HG03135 (cell line): ENCODE measurements around the gene BRD1.
"Not testable (repeated sequence)": the region's sequence is repeated elsewhere in the genome, so short reads cannot be mapped to it uniquely, and the experiment has no call there.

Source experiments
- ATAC-seq: cut with Tn5 transposase; IDR thresholded peaks from one replicate; pipeline ENCODE4 v1.9.1; 2021; ENCODE audit warnings: mild to moderate bottlenecking, moderate library complexity; ENCODE audit not compliant: unreplicated experiment

The BRD1 gene

DNA sequence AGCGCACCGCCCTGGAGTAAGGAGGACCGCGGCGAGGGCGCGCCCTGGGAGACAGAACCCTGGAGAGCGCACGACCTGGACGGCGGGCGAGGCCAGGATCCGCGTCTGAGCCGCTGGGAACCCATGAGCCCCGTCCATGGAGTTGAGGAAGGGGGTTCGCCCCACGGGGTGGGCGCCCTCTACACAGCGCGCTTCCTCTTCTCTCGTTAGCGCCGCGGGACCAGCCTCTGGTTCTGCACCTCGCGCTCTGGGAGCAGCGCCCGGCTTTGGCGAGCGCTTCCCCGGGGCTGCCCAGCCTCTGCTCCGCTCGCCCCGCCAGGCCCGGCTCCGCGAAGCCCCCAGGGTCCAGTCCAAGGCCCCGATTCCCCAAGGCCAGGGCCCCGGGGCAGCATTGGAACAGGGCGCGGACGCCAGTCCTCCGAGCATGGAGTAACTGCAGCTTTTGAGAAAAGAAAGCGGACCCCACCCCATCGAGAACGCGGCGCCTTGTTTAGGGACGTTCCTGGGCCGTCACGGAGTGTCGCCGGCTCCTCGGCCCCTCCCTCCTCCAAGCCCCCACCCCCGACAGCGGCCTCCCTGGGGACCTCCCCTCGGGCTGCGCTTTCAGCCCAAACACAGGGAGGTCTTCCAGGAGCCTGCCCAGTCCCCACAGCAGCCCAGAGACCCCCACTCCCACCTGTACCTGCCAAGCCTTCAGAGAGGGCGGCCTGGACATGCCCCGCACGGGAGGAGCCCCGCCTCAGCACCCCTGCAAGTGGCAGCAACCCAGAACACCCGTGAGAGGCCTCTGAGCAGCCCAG lies 56.2 kb downstream of the BRD1 start:
- ATAC-seq = no peak

DNA sequence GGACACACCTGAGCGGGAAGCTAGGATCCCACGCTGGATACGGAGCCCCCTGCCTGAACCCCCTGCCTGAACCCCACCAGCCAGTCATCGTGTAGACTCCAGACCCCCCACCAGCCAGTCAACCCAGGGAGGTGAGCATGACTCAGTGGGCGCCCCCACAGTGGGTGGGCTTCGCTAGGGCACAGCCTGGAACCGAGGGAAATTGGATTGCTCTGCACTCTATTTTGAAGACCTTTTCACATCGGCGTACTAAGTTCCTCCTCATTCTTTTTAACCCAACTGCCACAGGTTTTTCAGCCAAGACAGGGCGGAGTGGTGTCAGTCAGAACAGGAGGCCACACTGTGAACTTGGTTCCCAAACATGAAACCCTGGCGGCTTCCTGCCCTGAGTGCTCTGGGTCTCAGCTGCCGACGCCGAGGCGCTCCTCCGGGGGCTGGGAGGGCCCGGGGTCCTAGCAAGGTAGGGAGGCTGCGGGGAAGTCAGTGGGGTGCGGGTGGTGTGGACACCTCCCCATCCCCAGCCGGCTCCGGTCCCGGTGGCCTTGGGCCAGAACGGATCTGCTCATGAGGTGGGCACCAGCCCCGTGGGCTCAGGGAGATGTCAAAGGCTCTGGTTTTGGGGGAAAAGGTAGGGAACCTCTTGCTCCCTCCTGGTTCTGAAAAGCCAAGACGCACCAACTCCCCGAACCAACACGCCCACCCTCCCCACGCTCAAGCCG lies 57.0 kb downstream of the BRD1 start:
- no peak for ATAC-seq

DNA sequence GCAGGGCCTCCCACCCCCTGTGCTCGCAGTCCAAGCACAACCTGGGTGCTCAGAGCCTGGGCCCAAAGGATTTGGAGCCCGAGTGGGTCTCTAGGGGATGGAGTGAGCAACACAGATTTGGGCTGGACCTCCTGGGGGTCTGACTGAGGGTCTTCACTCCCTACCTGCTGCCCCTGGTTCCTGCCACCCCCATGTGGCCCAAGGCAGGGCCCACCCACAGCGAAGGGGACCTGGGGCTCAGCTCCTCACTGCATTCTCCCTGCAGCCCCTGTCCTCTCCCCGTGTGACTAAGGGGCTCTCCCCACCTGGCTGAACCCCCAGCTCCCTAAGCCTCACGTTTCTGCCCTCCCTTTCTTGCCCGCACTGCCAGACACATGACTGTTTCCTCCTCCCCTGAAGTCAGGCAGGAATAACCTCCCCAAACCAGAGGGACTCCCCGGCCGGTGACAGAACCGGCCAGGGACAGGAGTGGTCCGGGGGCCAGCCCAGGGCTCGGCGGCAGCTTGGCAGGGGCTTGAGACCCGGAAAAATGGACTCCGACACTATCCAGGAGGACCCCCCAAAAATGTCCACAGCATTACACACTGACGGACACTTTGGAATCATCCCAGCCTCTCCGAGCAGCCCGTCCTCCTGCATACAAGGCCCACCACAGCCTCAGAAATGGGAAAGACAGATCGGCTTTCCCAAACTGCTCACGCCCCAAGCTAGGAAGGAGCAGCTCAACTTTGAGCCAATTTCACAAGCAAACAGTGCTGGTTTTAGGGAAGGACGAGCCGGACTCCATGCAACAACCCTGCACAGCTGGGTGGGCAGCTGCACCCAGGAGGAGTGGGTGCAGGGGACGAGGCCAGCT lies 57.8 kb downstream of the BRD1 start:
- no peak for ATAC-seq

DNA sequence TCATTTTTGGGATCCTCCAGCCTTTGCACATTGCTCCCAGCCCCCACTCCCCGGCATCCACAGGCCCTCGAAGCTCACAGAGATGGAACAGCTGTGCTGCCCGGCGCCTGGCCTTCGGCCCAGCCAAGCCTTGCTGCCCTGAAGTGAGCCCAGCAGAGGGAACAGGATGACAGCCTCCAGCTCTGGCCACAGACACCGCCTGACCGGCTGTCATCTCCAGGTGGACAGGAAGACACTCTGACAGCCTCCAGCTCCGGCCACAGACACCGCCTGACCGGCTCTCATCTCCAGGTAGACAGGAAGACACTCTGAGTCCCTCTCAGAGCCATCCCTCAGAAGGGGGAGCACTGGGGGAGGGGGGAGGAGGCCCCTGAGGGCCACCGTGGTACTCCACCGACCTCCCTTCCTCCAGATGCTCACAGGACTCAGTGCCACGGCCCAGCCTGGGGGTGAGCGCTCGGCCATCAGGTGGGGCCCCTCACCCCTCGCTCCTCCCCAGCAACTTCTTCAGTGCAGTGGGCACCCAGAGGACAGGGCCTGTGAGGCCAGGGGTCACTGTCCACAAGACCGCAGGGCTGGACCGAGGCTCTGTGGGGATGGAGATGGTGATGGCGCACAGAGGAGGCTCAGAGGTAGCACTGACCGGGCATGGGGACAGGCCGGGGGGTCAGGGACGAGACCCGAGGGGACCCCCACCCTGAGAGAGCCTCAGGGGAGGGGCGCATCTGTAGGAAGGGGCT lies 58.6 kb downstream of the BRD1 start:
- ATAC-seq = no peak

DNA sequence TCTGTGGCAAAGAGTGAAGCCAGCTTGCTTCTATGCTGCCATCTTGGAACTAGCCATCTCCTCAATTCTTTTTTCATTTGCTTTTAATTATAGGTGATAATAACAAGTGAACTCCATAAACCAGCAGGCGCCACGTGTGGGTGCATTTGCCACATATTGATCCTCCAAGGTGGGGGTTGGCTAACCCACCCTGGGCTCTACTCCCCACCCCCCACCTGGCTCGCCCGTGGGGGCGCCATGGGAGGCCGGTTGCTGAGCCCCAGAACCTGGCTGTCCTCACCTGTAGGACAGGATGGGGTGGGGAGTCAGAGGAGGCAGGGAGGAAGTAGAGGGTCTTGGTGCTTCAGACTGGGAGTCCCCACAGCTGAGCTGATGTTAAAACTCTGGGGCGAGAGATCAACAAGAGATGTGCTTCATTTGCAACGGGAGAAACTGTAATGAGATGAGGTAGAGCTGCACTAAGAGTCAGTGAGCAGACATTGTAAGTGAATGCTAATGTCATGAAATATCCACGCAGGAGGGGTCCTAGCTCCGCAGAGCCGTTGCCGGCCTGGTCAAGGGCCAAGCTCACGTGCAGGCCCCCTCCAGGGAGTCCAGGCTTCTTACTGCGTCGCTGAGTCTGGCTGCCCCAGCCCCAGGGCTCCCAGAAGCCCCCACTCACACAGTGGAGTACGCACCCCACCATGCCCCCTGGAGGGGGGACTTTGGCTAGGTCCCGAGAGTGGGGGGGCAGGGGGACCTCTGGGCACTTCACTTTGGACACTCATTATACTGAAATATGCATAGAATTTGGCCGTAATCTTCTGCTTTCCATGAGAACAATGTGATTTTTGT lies 59.4 kb downstream of the BRD1 start:
- no peak for ATAC-seq

DNA sequence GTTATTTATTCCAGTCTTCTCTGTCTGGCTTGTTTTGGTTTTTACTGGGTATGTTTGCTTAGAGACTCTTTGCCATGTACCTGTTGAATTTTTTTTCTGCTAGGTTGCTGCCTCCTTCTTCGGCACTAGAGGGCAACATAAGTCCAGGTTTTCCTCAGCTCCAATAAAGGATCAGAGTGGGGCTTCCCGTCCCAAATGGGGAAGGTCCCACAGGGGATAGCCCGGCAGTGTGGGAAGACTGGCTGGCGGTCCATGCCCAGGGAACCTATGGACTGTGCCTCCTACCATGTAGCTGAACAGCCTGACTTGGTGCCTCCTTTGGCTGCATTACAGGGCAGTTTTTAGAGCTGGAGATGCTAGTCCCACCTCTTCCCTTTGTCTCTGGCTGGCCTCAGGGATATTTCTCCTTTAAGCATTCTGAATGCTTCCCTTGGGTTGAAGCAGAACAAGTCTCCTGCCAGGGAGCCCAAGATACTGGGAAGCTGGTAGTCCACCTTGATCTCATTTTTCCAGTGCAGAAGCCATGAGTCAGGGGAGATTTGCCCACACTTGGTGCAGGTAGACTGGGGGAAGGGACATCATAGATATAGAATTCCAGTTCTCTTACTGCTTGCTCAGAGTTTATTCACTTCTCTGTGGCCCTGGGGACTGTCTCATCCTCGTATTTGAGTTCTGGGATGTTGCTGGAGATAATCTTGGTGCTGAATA lies 60.2 kb downstream of the BRD1 start:
- ATAC-seq = no peak

DNA sequence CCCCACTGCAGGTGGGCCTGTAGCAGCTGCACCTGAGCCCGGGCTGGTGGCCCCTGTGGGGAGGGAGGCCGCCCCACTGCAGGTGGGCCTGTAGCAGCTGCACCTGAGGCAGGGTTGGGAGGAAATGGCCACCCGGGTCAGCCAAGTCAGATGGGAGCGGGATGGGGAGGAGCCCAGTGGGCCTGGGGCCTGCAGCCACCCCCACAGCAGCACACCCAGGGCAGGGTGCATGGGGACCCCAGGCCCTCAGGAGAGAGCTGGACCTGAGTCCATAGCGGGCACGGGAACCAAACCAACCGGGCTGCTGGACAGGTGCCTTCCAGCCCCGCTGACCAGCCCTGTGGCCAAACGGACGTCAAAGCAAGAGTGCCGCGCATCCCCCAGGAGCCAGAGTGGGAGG lies 61.7 kb downstream of the BRD1 start:
- ATAC-seq = no peak

DNA sequence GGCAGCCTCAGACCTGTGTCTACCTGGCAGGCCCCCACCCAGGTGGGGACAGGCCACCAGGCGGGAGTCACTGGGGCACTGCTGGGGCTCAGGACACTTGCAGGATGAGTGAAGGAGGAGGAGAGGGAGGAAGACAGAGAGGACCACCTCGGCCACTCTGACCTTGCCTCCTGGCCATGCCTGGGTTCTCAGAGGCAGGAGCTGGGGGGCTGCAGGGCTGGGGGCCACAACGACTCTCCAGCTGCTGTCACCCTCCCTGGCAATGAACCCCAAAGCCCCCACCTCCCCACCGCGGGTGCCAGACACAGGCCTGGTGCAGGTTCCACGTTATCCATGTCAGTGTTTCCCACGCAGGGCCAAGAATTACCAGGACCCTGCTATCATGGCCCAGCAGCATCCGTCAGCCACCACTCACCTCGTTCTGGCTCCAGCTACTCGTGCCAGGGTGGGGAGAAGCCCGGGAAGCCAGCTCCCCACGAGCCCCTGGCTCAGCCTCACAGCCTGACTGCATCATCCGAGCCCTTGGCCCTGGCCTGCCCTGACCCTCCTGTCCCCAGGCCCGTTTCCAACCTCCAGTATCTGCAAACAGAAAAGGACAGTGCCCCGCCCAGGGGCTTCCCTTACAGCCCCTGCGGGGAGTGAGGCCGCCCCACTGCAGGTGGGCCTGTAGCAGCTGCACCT lies 62.4 kb downstream of the BRD1 start:
- no peak for ATAC-seq

DNA sequence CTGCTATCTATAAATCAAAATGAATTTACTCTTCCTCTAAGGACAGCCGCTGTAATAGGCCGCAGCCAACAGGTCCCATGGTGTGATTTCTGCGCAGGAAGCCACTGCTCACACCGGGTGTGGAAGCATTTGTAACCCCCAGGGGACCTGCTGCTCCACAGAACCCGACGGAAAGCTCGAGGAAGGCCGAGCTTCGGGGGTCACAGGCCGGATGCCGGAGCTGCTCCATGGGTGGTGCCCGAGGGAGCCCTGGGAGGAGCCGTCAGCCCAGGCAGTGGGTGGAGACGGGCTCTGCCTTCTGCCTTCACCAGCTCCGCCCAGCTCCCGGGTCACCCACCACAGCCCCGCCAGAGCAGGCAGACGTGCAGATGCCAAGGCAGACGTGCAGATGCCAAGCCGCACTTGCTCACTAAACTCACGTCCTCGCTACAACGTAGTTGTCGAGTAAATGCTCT lies 63.5 kb downstream of the BRD1 start:
- no peak for ATAC-seq

DNA sequence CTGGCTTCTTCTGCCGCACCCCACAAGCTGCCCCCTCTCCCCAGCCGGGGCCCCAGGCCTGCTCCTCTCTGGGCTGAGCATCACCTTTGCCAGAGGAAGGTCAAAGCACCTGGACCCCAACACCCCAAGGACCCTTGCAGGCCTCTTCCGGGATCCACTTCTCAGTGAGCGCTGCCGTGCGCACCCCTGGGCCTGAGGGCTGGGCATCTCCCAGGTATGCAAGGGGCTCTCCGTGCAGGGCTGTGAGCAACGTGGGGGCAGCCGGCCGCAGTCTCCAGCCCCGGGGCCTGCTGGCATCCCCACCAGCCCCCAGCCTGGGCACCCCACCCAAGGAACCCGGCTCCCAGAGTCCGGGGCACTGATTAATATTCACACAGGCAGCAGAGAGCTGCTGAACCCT lies 64.0 kb downstream of the BRD1 start:
- ATAC-seq = no peak

DNA sequence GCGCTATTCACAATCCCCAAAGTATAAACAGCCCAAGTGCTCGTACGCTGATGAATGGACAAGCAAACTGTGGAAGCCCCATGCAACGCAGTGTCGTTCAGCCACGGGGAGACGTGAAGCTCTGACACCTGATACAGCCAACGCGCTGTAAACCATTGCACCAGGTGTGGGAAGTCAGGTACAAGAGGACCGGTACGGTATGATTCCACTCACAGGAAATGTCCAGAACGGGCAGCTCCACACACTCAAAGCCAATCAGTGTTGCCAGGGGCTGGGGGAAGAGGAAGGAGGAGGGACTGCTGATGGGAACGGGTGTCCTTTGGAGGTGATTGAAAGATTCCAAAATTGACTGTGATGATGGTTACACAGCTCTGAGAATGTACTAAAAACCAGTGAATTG lies 64.5 kb downstream of the BRD1 start:
- no peak for ATAC-seq

DNA sequence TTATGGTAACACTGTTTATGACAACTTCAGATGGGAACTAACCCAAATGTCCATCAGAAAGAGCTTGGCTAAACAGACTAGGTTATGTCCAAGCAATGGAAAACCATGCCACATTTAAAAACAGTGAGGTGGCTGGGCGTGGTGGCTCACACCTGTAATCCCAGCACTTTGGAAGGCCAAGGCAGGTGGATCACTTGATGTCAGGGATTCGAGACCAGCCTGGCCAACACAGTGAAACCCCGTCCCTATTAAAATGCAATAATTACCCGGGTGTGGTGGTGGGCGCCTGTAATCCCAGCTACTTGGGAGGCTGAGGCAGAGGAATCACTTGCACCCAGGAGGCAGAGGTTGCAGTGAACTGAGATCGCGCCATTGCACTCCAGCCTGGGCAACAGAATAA lies 65.1 kb downstream of the BRD1 start:
- not testable (repeated sequence) for ATAC-seq

DNA sequence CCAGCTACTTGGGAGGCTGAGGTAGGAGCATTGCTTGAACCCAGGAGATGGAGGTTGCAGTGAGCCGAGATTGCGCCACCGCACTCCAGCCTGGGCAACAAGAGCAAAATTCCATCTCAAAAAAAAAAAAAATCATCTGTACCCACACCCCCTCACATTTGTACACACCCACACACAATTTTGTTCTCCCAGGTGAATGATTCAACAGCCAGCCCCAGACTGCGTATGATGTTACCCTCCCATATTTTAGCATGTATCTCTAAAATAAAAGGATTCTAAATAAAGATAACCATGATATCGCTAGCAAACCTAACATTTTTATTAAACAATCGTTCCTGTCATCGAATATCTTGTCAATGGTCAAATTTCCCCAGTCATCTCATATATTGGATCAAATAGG lies 65.8 kb downstream of the BRD1 start:
- no peak for ATAC-seq

DNA sequence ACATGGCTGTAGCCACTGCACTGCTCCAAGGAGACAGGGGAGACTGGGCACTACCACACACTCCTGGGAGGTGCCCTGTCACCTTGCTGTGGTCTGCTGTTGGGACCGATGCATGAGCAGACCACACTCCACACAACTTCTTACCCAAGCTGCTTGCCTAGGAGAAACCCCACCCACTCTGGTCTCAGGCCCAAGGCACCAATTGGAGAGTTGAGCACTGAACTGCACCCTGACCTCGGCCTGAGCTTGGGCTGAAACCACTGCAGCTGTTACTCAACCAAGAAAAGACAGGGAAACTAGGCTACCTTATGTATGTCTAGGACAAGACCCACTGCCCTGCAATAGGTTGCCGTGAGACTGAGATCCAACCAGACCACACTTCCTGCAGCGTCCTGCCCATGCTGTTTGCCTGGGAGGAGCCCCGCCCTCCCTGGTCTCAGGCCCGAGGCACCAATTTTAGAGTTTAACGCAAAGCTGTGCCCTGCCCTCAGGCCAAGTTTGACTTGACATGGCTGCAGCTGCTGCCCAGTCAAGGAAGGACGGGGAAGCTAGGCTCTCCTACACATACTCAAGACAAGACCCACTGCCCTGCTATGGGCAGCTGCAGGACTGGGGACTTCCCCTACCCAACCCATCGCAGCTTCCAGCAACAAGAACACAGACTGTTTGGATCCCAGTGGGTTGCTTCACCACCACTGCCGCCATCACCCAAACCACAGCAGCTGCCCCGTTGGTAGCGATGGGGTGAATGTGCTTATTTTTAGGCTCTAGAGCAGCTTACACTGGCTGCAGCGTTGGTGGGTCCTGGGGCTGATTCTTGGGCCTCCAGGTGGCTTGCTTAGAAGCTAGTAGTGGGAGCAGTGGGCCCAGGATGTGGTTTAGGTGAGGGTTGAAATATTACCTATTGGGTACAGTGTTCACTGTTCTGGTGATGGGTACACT lies 66.8 kb downstream of the BRD1 start:
- peak; percentile 58 for ATAC-seq

DNA sequence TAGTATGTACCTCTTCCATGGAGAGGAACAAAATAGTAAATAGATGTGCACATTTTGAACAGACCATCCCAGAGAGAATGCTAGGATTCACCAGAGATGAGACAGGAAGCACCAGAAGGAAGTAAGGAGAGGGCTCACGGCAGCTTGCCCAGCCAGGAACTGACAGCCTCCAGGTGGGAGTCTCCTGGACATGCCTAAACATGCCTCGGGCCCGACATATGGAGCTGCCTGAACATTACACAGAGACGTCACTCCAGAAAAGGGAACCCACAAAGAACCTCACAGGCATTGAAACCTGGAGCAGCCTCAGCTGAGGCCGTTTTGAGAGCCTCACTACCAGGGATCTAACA lies 67.4 kb downstream of the BRD1 start:
- no peak for ATAC-seq

DNA sequence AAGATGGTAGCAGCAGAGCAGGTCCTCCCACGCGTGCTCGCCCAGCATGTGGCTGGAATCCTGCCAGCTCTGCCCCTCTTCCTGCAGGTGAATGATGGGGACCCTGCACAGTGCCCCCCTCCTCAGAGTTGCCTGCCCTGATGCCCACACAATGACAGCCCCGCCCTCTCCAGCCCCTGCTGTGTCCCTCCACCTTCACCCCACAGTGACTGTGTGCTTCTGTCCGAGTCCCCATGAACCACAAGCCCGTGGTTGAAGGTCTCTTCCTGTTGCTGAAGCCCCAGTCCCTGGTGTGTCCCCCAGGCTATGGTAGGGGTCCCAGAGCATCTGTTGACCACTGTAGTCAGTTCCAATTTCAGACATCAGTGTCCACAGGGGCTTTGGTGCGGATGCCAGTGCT lies 71.0 kb downstream of the BRD1 start:
- no peak for ATAC-seq

DNA sequence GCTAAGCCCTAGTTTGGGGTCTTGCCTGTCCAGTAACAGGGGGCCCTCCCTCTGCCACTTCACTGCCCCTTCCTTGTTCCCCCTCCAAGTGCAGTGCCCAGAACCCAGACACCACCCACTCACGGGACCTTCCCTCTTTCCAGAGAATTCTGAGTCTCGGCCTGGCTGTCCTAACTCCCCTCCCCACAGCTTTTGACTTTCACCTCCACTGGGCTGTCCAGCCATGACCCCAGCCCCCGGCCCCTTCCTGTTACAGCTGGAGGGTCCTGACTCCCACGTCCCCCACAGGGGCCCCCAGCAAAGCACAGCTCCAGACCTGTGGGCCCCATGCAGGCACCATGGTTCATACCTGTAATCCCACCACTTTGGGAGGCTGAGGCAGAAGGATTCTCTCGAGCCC lies 71.5 kb downstream of the BRD1 start:
- ATAC-seq = no peak

DNA sequence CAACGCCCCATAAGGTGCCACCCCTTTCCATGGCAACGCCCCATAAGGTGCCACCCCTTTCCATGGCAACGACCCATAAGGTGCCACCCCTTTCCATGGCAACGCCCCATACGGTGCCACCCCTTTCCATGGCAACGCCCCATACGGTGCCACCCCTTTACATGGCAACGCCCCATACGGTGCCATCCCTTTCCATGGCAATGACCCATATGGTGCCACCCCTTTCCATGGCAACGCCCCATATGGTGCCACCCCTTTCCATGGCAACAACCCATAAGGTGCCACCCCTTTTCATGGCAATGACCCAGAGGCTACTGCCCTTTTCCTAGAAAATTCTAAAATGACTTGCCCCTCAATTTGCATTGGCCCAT lies 72.1 kb downstream of the BRD1 start:
- ATAC-seq = no peak
